Heart left ventricle (tissue), 16 donors: ENCODE data around the gene SMIM14. TPM values are rescaled to one million over a fixed set of nuclear protein-coding genes. Genes with fewer than 3 reads are reported as not detected.
A peak's percentile ranks its signal among the peaks of the same experiment; 100 is the strongest.

Source experiments
- ATAC-seq, 4 donors: fragments of 200-7000 bp; cut with Tn5 transposase; one replicate each; pipeline ENCODE4 v1.9.1; 2020 to 2022; ENCODE audit warnings: moderate library complexity in 4 of 4, mild to moderate bottlenecking in 3 of 4, moderate number of reproducible peaks in 1 of 4
- DNase-seq, 5 donors: peaks; one replicate each; pipeline ENCODE4 v3.0.0-alpha.2; 2020
- H3K27ac ChIP-seq, 12 donors: fragments of 200-600 bp; sonication (generic) in 4 of 12; one replicate each; pipeline versions ENCODE4 v1.5.0 to v1.8.0; 2016 to 2022; ENCODE audit warnings: mild to moderate bottlenecking in 2 of 12
- H3K27me3 ChIP-seq, 9 donors: fragments of 200-600 bp; sonication (generic) in 2 of 9; one replicate each; pipeline versions ENCODE4 v1.5.1 to v1.8.0; 2016 to 2022; ENCODE audit warnings: mild to moderate bottlenecking in 3 of 9
- H3K36me3 ChIP-seq, 9 donors: fragments of 200-600 bp; sonication (generic) in 2 of 9; one replicate each; pipeline versions ENCODE4 v1.5.0 to v1.8.0; 2018 to 2022; ENCODE audit warnings: mild to moderate bottlenecking in 2 of 9
- H3K4me1 ChIP-seq, 12 donors: fragments of 200-600 bp; sonication (generic) in 4 of 12; one replicate each; pipeline versions ENCODE4 v1.5.0 to v1.8.0; 2016 to 2022; ENCODE audit warnings: mild to moderate bottlenecking in 3 of 12
- H3K4me3 ChIP-seq, 12 donors: fragments of 200-600 bp; sonication (generic) in 4 of 12; one replicate each; pipeline versions ENCODE4 v1.5.0 to v1.8.0; 2017 to 2022; ENCODE audit warnings: mild to moderate bottlenecking in 9 of 12, moderate library complexity in 4 of 12
- H3K9me3 ChIP-seq, 12 donors: fragments of 200-600 bp; sonication (generic) in 4 of 12; one replicate each; pipeline versions ENCODE4 v1.5.0 to v1.8.0; 2016 to 2022; ENCODE audit warnings: mild to moderate bottlenecking in 1 of 12
- POLR2A ChIP-seq, 2 donors: fragments of 450-650 bp; IDR thresholded peaks; one replicate each; pipeline ENCODE4 v1.6.1; 2017; ENCODE audit warnings: antibody characterized with exemption in 2 of 2, mild to moderate bottlenecking in 2 of 2, moderate library complexity in 2 of 2
- WGBS, 4 donors: extraction: QIAGEN DNeasy Blood & Tissue Kit in 2 of 4; methylation state at CpG; one replicate each; pipeline versions ENCODE4 v1.1.5 to v1.1.7; 2013 to 2018; 5-methylcytosine and 5-hydroxymethylcytosine counted together
- intact Hi-C, 10 donors: fragments of 100-400 bp; cut with DNase I; formaldehyde crosslinking; loops; one replicate each; pipeline versions ENCODE4 v1.11.1 to v1.14.2; 2022
- polyA plus RNA-seq, 2 donors: library from polyadenylated mRNA; stranded (reverse); fragments of 200-250 nt; gene quantifications; one replicate each; pipeline ENCODE4 v1.2.3, GENCODE V29; 2013
- total RNA-seq, 9 donors: library from RNA; depleted of rRNA in 2 of 9; stranded (reverse); fragments of >200 nt in 2 of 9; fragmentation: NEBNext Ultra II Directional in 3 of 9; extraction: Animal tissue kit (Norgen Biotek cat#: 25700) in 3 of 9; gene quantifications; one replicate each; pipeline versions ENCODE4 v1.1.0 to v1.2.4, GENCODE V29; 2016 to 2023
- TF ChIP-seq, protein P1 (sequence below), 12 donors: fragments of 200-600 bp; sonication (generic) in 4 of 12; IDR thresholded peaks; one replicate each; pipeline versions ENCODE4 v1.5.0 to v1.8.0; 2018 to 2022; ENCODE audit warnings: antibody characterized with exemption in 12 of 12, mild to moderate bottlenecking in 5 of 12
- donor health status: ischemic (EF 13 %, LVEDD 7.1; RV severe dilation, severe dysfunction).
- donor health status: healthy with polysubstance abuse.
- donor health status: DM: no; HTN: yes; CAD: no.
- donor health status: DM: no; HTN: no; CAD: no.
- donor health status: ischemic (EF 25% LVEDD 6.9; RV normal size, moderate dysfunction).
- donor health status: ischemic (EF 25% LVEDD 5.7; RV mildly dilated, moderate dysfunction).
- donor health status: healthy.
- donor health status: DM: yes; HTN: yes; CAD: no.
- donor health status: ischemic (EF 35%, LVEDD 5.7; RV mildly dilated, moderate dysfunction).
- donor health status: nonischemic (EF 11% LVEDD 7.7; RV severe dilation, severe dysfunction).
- donor health status: DM: yes; HTN: yes; CAD: no.
- donor health status: PGD.
- donor health status: ischemic (EF 29% LVEDD 5.4; RV normal size, mild dysfunction).
- donor health status: nonischemic (EF 23%, LVEDD 6.1; RV moderate dilation, normal function).

SMIM14 gene
- total and polyA plus RNA-seq, 11 donors = 3.0 to 24.8 (median 11.8) TPM

DNA sequence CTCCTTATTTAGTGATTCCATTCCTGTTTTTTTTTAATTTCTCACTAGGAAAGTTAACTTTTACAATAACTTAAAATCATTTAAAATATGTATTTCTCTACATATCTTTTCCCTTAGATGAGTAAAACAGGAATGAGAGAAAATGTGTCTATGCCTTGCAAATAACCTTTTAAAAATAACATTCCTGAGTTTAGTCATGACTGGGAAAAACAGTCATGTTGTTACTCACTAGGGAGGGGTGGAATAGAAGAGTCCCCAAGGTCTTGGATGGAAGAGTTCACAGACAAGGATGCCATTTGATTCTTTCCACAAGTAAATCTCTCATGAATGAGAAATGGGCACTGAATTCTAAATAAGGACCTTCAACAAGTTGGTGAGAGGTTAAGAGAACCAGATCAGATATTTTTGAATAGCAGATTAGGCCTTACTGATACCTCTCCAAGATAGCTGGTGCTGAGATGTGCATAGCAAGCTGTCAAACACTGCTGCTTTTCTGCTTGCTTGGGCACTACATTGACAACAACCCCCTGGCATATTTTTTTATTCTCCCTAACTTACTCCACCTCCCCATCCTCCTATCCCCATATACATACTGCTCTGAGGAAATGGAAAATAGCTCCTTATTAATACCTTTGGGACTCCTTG lies 136.5 kb downstream of the SMIM14 start:
- ATAC-seq = peak in 3 of 4 donors; percentile 39 to 86 (median 58)

DNA sequence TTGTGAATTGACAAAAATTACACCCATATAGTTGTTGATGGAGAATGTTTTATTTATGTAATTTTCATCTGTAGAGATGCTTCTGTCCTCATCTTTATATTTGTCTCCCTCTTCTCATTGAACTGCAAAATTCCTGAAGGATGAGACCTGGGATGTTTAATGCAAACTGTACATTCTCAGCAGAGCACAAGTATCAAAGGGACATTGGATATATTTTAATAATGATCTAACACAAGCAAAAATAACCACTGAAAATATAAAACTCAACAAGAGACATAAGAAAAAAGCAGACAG lies 140.0 kb downstream of the SMIM14 start:
- no peak for DNase-seq
- no peaks in the 10 kb centered on the region for H3K9me3 ChIP-seq
- intact Hi-C loops = no loop called here
- H3K27ac ChIP-seq = no peak overlapping the region
- peaks cover 0 to 60% (median 52%) of the 10 kb centered on the region in 9 donors for H3K36me3 ChIP-seq
- ATAC-seq = no peak
- H3K27me3 ChIP-seq = no peaks in the 10 kb centered on the region
- TF ChIP-seq, protein P1, sequence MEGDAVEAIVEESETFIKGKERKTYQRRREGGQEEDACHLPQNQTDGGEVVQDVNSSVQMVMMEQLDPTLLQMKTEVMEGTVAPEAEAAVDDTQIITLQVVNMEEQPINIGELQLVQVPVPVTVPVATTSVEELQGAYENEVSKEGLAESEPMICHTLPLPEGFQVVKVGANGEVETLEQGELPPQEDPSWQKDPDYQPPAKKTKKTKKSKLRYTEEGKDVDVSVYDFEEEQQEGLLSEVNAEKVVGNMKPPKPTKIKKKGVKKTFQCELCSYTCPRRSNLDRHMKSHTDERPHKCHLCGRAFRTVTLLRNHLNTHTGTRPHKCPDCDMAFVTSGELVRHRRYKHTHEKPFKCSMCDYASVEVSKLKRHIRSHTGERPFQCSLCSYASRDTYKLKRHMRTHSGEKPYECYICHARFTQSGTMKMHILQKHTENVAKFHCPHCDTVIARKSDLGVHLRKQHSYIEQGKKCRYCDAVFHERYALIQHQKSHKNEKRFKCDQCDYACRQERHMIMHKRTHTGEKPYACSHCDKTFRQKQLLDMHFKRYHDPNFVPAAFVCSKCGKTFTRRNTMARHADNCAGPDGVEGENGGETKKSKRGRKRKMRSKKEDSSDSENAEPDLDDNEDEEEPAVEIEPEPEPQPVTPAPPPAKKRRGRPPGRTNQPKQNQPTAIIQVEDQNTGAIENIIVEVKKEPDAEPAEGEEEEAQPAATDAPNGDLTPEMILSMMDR (IDR thresholded peaks at IDR 0.05) = no peak
- TF ChIP-seq POLR2A (IDR thresholded peaks at IDR 0.05) = no peak
- H3K4me1 ChIP-seq = no peaks in the 10 kb centered on the region
- H3K4me3 ChIP-seq = no peak overlapping the region

More for the DNA sequence above, 136.5 kb downstream of the SMIM14 start:
- Histone ChIP-seq H3K27me3 (no peaks in the 10 kb centered on the region), H3K4me1 (peaks cover 0 to 2% (median 0%) of the 10 kb centered on the region in 12 donors), H3K9me3 (no peaks in the 10 kb centered on the region), H3K27ac (peak overlapping the region in 5 of 12 donors; percentile 3 to 51 (median 27)), H3K4me3 (no peak overlapping the region), H3K36me3 (peaks cover 0 to 95% (median 86%) of the 10 kb centered on the region in 9 donors)
- intact Hi-C loops = no loop called here
- no peak for DNase-seq
- TF ChIP-seq POLR2A (IDR thresholded peaks at IDR 0.05) = no peak
- TF ChIP-seq, protein P1 (IDR thresholded peaks at IDR 0.05) = no peak

DNA sequence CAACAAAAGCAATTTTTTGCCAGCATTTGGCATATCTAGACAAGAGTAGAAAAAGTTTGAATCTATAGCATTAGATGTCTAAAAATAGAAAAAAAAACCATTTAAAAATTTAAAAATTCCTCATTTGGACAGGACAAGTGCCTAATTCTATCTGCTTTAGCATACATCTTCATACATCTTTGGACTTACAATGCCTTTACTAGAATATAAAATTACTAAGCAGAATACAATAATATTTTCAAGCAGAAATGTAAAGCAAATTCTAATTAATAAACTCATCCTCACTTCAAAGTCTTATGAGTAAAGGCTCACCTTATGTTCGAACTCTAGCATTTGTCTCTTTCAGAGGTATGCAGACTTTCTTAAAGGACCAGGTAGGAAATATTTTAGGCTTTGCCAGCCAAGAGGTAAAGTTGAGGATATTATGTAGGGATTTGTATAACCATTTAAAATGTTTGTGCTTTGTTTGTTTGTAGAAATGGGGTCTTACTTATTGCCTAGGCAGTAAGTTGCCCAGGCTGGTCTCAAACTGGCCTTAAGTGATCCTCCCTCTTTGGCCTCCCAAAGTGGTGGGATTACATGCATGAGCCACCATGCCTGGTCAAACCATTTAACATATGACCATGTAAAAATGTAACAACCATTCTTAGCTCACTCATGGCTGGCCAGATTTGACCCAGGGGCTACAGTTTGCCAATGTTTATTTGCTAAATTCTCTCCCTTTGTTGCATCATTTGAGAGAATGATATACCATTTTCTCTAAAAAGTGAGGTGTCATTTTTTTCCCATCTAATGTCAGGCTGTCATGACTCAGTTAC lies 140.5 kb downstream of the SMIM14 start:
- no peaks in the 10 kb centered on the region for H3K9me3 ChIP-seq
- ATAC-seq (no peak), DNase-seq (no peak)
- no peak overlapping the region for H3K4me3 ChIP-seq
- no peak overlapping the region for H3K27ac ChIP-seq
- peaks cover 0 to 55% (median 47%) of the 10 kb centered on the region in 9 donors for H3K36me3 ChIP-seq
- H3K4me1 ChIP-seq = no peaks in the 10 kb centered on the region
- H3K27me3 ChIP-seq = no peaks in the 10 kb centered on the region
- TF ChIP-seq, protein P1 (IDR thresholded peaks at IDR 0.05) = no peak
- no peak for TF ChIP-seq POLR2A (IDR thresholded peaks at IDR 0.05)
- intact Hi-C loops = no loop called here
- WGBS, 4 donors = 89 to 93% (median 92%) methylated on average over 1 of the region's 1 CpG

Other genes starting within 250 kb of the SMIM14 start
- 1 to 10 TPM in 1 of 9 donors, under 1 TPM in 3, not detected in 5; 0.08 to 2.9 (median 0.25) TPM for gene KLB, start 231.9 kb downstream of the SMIM14 start, total RNA-seq
- under 1 TPM; 0.08 to 0.18 TPM for gene KLB, start 231.9 kb downstream of the SMIM14 start, polyA plus RNA-seq
- gene RPL9, start 179.9 kb downstream of the SMIM14 start, total RNA-seq = 1,000 to 10,000 TPM in 2 of 9 donors, 100 to 1,000 TPM in 7; 576 to 1,701 (median 925) TPM
- gene RPL9, start 179.9 kb downstream of the SMIM14 start, polyA plus RNA-seq = 1,000 to 10,000 TPM; 1,241 to 2,059 TPM
- gene LIAS, start 179.8 kb downstream of the SMIM14 start, total RNA-seq = 10 to 100 TPM; 15.9 to 34.4 (median 20.2) TPM
- 10 to 100 TPM; 15.8 to 21.3 TPM for gene LIAS, start 179.8 kb downstream of the SMIM14 start, polyA plus RNA-seq
- 10 to 100 TPM in 8 of 9 donors, 1 to 10 TPM in 1; 7.3 to 28.6 (median 16.5) TPM for gene UGDH, start 111.4 kb downstream of the SMIM14 start, total RNA-seq
- gene UGDH, start 111.4 kb downstream of the SMIM14 start, polyA plus RNA-seq = 10 to 100 TPM in 1 of 2 donors, 1 to 10 TPM in 1; 2.3 to 10.6 TPM
- gene UBE2K, start 59.3 kb upstream of the SMIM14 start, total RNA-seq = 10 to 100 TPM; 17.9 to 66.9 (median 53.2) TPM
- gene UBE2K, start 59.3 kb upstream of the SMIM14 start, polyA plus RNA-seq = 10 to 100 TPM; 36.5 to 41.9 TPM